ENCODE data around the gene KCNMA1. TPM values are rescaled to one million over a fixed set of nuclear protein-coding genes. Genes with fewer than 3 reads are reported as not detected.

The KCNMA1 gene
- total and polyA plus RNA-seq, 2 donors from 2014 or later, result 4.2 to 8.9 TPM

DNA sequence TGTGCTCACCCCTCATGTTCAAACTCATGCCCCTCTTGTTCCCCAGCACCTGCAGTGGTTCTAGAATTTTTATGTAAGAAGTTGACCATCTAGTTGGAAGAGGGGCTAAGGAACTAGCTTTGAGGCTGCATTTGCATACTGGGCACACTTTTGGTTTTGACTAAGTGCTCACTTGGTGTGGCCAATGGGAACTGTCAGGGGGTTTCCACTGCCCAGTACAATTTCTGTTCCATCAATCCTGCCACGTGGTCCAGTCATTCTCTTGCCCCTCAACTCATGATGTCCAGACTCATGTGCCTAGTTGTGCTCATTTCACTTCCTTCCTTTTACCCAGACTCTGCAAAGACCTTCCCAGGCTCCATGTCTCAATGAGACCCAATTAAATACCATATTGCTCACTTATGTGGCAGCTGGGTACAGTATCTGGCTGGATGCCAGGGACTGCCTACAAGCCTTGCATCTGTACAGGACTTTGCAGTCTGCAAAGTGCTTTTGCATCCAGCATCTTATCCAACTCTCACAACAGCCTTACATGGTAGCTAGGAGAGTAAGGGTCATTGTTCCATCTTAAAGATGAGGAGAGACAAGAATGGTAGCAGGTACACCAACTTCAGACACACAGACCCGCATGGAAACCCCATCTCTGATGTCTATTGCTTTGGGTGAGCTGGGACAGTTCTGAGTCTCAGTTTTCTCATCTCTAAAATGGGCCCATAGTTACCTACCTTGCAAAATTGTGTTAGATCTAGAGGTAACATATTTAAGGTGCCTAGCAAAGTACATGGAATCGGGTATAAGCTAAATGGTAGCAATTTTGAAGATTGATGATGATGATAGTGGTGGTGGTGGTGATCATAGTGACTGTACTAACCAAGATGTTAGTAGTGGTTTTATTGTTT lies 30.1 kb upstream of the KCNMA1 start:
- H3K4me3 ChIP-seq (ENCODE audit: low read length in 3 of 3), result no peak overlapping the region
- no peak overlapping the region for H3K27ac ChIP-seq (ENCODE audit: low read depth in 2 of 2, low read length in 2 of 2)
- DNase-seq, result no peak
- intact Hi-C loops (cut with DNase I), result no loop called here
- no peaks in the 10 kb centered on the region for H3K4me1 ChIP-seq (ENCODE audit: control insufficient read depth in 2 of 3, insufficient read depth in 2 of 3, low read depth in 1 of 3, low read length in 3 of 3)
- H3K27me3 ChIP-seq (ENCODE audit: control insufficient read depth, insufficient read depth, low read length), result no peaks in the 10 kb centered on the region
- no peaks in the 10 kb centered on the region for H3K36me3 ChIP-seq (ENCODE audit: control insufficient read depth in 2 of 3, insufficient read depth in 3 of 3, low read length in 3 of 3)
- no peak for FAIRE-seq
- no peak for TF ChIP-seq CTCF (IDR thresholded peaks at IDR 0.05; ENCODE audit: borderline replicate concordance, extremely low read depth, insufficient read depth)
- no peaks in the 10 kb centered on the region for H3K9me3 ChIP-seq (ENCODE audit: control insufficient read depth in 2 of 3, insufficient read depth in 1 of 3, low read length in 3 of 3)
- no peak overlapping the region for H3K9ac ChIP-seq (ENCODE audit: low read length in 3 of 3)

DNA sequence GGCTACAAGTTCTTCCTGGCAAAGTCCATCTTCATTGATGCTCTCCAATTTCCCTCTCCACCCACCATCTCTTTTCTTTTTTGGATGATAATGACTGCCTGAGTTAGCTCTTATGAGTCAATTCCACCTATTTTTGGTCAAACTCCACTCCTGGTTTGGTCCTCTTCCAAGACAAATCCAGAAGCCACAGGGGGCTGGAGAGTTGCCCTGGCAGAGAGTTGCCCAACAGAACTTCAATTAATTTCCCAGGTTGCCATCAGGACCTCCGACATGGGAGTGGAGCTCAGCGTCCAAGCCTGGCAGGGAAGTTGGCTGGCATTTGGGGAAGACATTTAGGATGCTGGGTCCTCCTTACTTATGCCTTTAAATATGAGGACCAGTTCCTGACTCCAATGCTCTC lies 29.2 kb upstream of the KCNMA1 start:
- Histone ChIP-seq H3K4me3 (ENCODE audit: low read length in 3 of 3) (no peak overlapping the region), H3K27ac (ENCODE audit: low read depth in 2 of 2, low read length in 2 of 2) (no peak overlapping the region), H3K36me3 (ENCODE audit: control insufficient read depth in 2 of 3, insufficient read depth in 3 of 3, low read length in 3 of 3) (no peaks in the 10 kb centered on the region), H3K9me3 (ENCODE audit: control insufficient read depth in 2 of 3, insufficient read depth in 1 of 3, low read length in 3 of 3) (no peaks in the 10 kb centered on the region), H3K4me1 (ENCODE audit: control insufficient read depth in 2 of 3, insufficient read depth in 2 of 3, low read depth in 1 of 3, low read length in 3 of 3) (no peaks in the 10 kb centered on the region), H3K27me3 (ENCODE audit: control insufficient read depth, insufficient read depth, low read length) (no peaks in the 10 kb centered on the region), H3K9ac (ENCODE audit: low read length in 3 of 3) (no peak overlapping the region)
- DNase-seq, result no peak
- no peak for FAIRE-seq
- intact Hi-C loops (cut with DNase I), result no loop called here
- no peak for TF ChIP-seq CTCF (IDR thresholded peaks at IDR 0.05; ENCODE audit: borderline replicate concordance, extremely low read depth, insufficient read depth)

GRCh38 chr10:77664696-77665095 lies 27.1 kb upstream of the KCNMA1 start:
- TF ChIP-seq CTCF (IDR thresholded peaks at IDR 0.05; ENCODE audit: borderline replicate concordance, extremely low read depth, insufficient read depth), result no peak
- FAIRE-seq, result no peak

More at GRCh38 chr10:77664696-77665095, 27.1 kb upstream of the KCNMA1 start:
- Histone ChIP-seq H3K27me3 (ENCODE audit: control insufficient read depth, insufficient read depth, low read length) (no peaks in the 10 kb centered on the region), H3K9me3 (ENCODE audit: control insufficient read depth in 2 of 3, insufficient read depth in 1 of 3, low read length in 3 of 3) (no peaks in the 10 kb centered on the region), H3K9ac (ENCODE audit: low read length in 3 of 3) (no peak overlapping the region), H3K27ac (ENCODE audit: low read depth in 2 of 2, low read length in 2 of 2) (no peak overlapping the region), H3K4me1 (ENCODE audit: control insufficient read depth in 2 of 3, insufficient read depth in 2 of 3, low read depth in 1 of 3, low read length in 3 of 3) (no peaks in the 10 kb centered on the region), H3K36me3 (ENCODE audit: control insufficient read depth in 2 of 3, insufficient read depth in 3 of 3, low read length in 3 of 3) (no peaks in the 10 kb centered on the region), H3K4me3 (ENCODE audit: low read length in 3 of 3) (no peak overlapping the region)
- intact Hi-C loops (cut with DNase I), result no loop called here
- no peak for DNase-seq

All from kidney (tissue), 14 donors.